Measurements from ENCODE around the gene ZNF398. TPM values are rescaled to one million over a fixed set of nuclear protein-coding genes. Genes with fewer than 3 reads are reported as not detected.
"Not testable (repeated sequence)": the region's sequence is repeated elsewhere in the genome, so short reads cannot be mapped to it uniquely, and the experiment has no call there.

Gene ZNF398
- total RNA-seq, 2 experiments from 2014 or later, result 12.1 to 13.7 TPM

DNA sequence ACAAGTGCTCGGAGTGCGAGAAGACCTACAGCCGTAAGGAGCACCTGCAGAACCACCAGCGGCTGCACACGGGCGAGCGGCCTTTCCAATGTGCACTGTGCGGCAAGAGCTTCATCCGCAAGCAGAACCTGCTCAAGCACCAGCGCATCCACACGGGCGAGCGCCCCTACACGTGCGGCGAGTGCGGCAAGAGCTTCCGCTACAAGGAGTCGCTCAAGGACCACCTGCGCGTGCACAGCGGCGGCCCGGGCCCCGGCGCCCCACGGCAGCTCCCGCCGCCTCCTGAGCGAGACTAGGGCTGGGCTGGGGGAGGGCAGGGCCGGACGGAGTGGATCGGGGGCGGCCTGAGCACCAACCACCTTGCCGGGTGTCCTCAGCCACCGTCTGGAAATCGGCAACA lies 77.1 kb downstream of the ZNF398 start:
- DNase-seq, result no peak
- peaks cover 1% of the 10 kb centered on the region for H3K4me1 Mint-ChIP-seq
- H3K36me3 Mint-ChIP-seq (ENCODE audit: low read depth), result peaks cover 39% of the 10 kb centered on the region
- ChIA-PET POLR2A (no interaction called here), CTCF (no interaction called here)
- no peaks in the 10 kb centered on the region for H3K27me3 Mint-ChIP-seq
- no peak overlapping the region for H3K27ac Mint-ChIP-seq
- no peaks in the 10 kb centered on the region for H3K9me3 Mint-ChIP-seq
- H3K4me3 Mint-ChIP-seq, result no peak overlapping the region

GRCh38 chr7:149225106-149225505 lies 77.9 kb downstream of the ZNF398 start:
- ChIA-PET POLR2A (no interaction called here), CTCF (no interaction called here)
- H3K27me3 Mint-ChIP-seq, result no peaks in the 10 kb centered on the region

DNA sequence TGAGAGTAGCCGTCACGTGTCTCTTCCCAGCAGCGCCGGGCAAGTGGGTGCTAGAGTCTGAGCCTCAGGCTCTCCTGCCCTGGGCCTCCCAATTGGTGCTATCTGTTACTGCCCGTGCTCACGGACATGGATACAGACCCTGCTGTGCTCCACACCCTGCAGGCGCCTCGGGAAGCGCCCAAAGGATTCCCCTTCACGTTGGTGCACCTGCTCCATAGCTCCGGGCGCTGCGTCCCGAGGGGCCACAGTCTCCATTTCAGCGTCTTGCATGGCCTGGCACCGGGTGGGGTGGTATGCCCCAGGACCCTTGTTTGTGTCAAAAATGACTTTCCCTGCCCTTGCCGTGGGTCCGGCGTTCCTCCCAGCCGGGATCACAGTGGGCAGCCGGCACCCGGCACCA lies 78.4 kb downstream of the ZNF398 start:
- ChIA-PET CTCF (no interaction called here), POLR2A (no interaction called here)
- Mint-ChIP-seq H3K4me3 (no peak overlapping the region), H3K9me3 (no peaks in the 10 kb centered on the region), H3K27ac (no peak overlapping the region), H3K27me3 (no peaks in the 10 kb centered on the region), H3K36me3 (ENCODE audit: low read depth) (peaks cover 32% of the 10 kb centered on the region), H3K4me1 (peaks cover 2% of the 10 kb centered on the region)
- no peak for DNase-seq

More at GRCh38 chr7:149225106-149225505, 77.9 kb downstream of the ZNF398 start:
- no peak overlapping the region for H3K4me3 Mint-ChIP-seq
- H3K36me3 Mint-ChIP-seq (ENCODE audit: low read depth), result peaks cover 32% of the 10 kb centered on the region
- peaks cover 2% of the 10 kb centered on the region for H3K4me1 Mint-ChIP-seq
- H3K9me3 Mint-ChIP-seq, result no peaks in the 10 kb centered on the region
- no peak overlapping the region for H3K27ac Mint-ChIP-seq
- no peak for DNase-seq

- POLR2A ChIA-PET, result interaction anchor here (1.0 kb wide), 1 partner anchor 9 kb away, joined by 3 read pairs; no protein-coding TSS in a partner anchor
- H3K4me1 Mint-ChIP-seq, CTCF ChIA-PET, H3K9me3 Mint-ChIP-seq, H3K4me3 Mint-ChIP-seq, H3K27ac Mint-ChIP-seq, DNase-seq, H3K27me3 Mint-ChIP-seq: not testable (repeated sequence)
- peaks cover 26% of the 10 kb centered on the region for H3K36me3 Mint-ChIP-seq (ENCODE audit: low read depth)
Observed at GRCh38 chr7:149226366-149226765, 79.1 kb downstream of the ZNF398 start.

GRCh38 chr7:149226840-149227494 lies 79.7 kb downstream of the ZNF398 start:
- ChIA-PET CTCF (no interaction called here), POLR2A (interaction anchor here (1.0 kb wide), 1 partner anchor 9 kb away, joined by 3 read pairs; no protein-coding TSS in a partner anchor)
- Mint-ChIP-seq H3K36me3 (ENCODE audit: low read depth) (peaks cover 21% of the 10 kb centered on the region), H3K9me3 (no peaks in the 10 kb centered on the region), H3K27me3 (no peaks in the 10 kb centered on the region), H3K4me3 (no peak overlapping the region), H3K27ac (no peak overlapping the region), H3K4me1 (peaks cover 2% of the 10 kb centered on the region)
- no peak for DNase-seq

DNA sequence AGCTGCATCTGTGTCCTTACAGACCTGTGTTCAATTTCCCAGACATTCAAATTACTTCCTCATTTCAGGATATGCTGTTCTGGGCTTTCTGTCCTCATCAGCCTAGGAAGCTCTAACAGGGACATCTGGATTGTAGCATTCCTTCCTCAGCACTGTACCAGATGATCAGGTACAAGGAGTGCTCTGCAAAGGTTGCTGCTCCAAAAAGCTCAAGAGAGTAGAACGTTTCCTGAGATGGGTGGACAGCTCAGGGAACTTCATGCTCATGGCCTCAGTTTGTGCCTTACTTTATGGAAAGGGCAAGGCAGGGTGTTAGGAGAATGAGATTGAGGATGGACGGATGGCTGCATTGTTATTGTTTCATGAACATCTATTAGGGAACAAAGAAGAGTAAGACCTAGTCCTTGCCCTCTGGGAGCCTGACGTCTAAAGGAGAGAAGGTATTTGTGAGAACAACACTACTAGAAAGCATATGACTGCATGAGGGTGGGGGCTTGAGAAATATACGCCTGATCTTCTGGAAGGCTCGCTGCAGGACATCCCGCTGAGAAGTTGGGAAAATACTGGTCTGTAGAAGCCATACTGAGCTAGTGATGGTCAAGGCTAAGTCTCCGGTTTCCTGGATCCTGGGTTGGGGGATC lies 81.7 kb downstream of the ZNF398 start:
- Mint-ChIP-seq H3K27ac (no peak overlapping the region), H3K27me3 (no peaks in the 10 kb centered on the region), H3K36me3 (ENCODE audit: low read depth) (peaks cover 14% of the 10 kb centered on the region), H3K9me3 (no peaks in the 10 kb centered on the region), H3K4me1 (peaks cover 2% of the 10 kb centered on the region), H3K4me3 (no peak overlapping the region)
- DNase-seq, result no peak
- ChIA-PET POLR2A (interaction anchor here (1.1 to 2.0 kb wide), 4 partner anchors 11 to 36 kb away, joined by 3 to 4 read pairs (median 3); partner anchors contain the start of gene ZNF212), CTCF (interaction anchor here (1.1 to 1.2 kb wide), 2 partner anchors 19 to 33 kb away, joined by 3 to 4 read pairs; partner anchors contain the start of gene ZNF282)

GRCh38 chr7:149229526-149229925 lies 82.3 kb downstream of the ZNF398 start:
- CTCF ChIA-PET, result interaction anchor here (1.1 to 1.2 kb wide), 2 partner anchors 20 to 34 kb away, joined by 3 to 4 read pairs; partner anchors contain the start of gene ZNF282
- H3K27me3 Mint-ChIP-seq, result no peaks in the 10 kb centered on the region
- peaks cover 2% of the 10 kb centered on the region for H3K4me1 Mint-ChIP-seq
- no peaks in the 10 kb centered on the region for H3K9me3 Mint-ChIP-seq
- no peak for DNase-seq
- H3K4me3 Mint-ChIP-seq, result no peak overlapping the region
- no peak overlapping the region for H3K27ac Mint-ChIP-seq
- POLR2A ChIA-PET, result interaction anchor here (0.9 to 2.0 kb wide), 5 partner anchors 10 to 37 kb away, joined by 3 to 4 read pairs (median 3); partner anchors contain the start of genes ZNF212 and ZNF282
- peaks cover 14% of the 10 kb centered on the region for H3K36me3 Mint-ChIP-seq (ENCODE audit: low read depth)

DNA sequence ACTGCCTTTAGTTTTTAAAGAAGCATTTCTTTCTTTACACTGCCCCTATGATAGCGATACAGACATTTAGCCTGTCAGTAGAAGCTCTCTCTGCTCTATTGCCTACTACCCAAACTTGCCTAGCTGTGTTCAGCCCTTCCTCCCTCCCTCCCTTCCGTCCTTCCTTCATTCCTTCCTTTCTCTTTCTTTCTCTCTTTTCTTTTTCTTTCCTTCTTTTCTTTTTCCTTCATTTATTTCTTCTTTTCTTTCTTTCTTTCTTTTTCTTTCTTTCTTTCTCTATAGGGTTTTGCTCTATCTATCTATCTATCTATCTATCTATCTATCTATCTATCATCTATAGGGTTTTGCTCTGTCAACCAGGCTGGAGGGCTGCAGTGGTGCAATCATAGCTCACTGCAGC lies 85.1 kb downstream of the ZNF398 start:
- ChIA-PET CTCF (interaction anchor here (1.3 to 1.5 kb wide), 2 partner anchors 22 to 37 kb away, joined by 3 to 5 read pairs; partner anchors contain the start of gene ZNF282), POLR2A (interaction anchor here (0.9 to 1.7 kb wide), 3 partner anchors 22 to 37 kb away, joined by 3 to 4 read pairs (median 3); partner anchors contain the start of genes ZNF282 and ZNF783)
- no peak for DNase-seq
- Mint-ChIP-seq H3K36me3 (ENCODE audit: low read depth) (no peaks in the 10 kb centered on the region), H3K27me3 (no peaks in the 10 kb centered on the region), H3K4me3 (no peak overlapping the region), H3K9me3 (no peaks in the 10 kb centered on the region), H3K27ac (no peak overlapping the region), H3K4me1 (peaks cover 5% of the 10 kb centered on the region)

Other genes with a start within 250 kb of the ZNF398 start
- 100 to 1,000 TPM; 108 TPM for gene PDIA4, start 118.9 kb upstream of the ZNF398 start, total RNA-seq
- 1 to 10 TPM; 6.0 to 7.0 TPM for gene ZNF786, start 56.7 kb upstream of the ZNF398 start, total RNA-seq
- 1 to 10 TPM; 1.1 TPM for gene ZNF425, start 21.1 kb upstream of the ZNF398 start, total RNA-seq
- 10 to 100 TPM; 66.1 to 66.6 TPM for gene ZNF282, start 48.1 kb downstream of the ZNF398 start, total RNA-seq
- 10 to 100 TPM; 13.5 to 14.5 TPM for gene ZNF212, start 92.2 kb downstream of the ZNF398 start, total RNA-seq
- 10 to 100 TPM; 14.4 to 15.8 TPM for gene ZNF783, start 114.7 kb downstream of the ZNF398 start, total RNA-seq

All from activated CD4-positive, alpha-beta memory T cell treated with anti-CD3 and anti-CD28 coated beads, Interleukin-2, amount 10 ng/mL, durations not matched to agents 7 days and 5 days (primary cell).